SH-SY5Y (cell line): ENCODE data around the gene PIBF1.

Experiments
- GATA2 ChIP-seq: IDR thresholded peaks from 2 replicates; pipeline ENCODE4 v1.6.1; 2011; ENCODE audit warnings: mild to moderate bottlenecking, low read depth, low read length
- GATA3 ChIP-seq: IDR thresholded peaks from 2 replicates; pipeline ENCODE4 v1.6.1; 2011; ENCODE audit warnings: low read depth, mild to moderate bottlenecking, low read length, moderate library complexity

- no peak for TF ChIP-seq GATA3
- no peak for TF ChIP-seq GATA2
Measured at GRCh38 chr13:73065036-73065435, 283.1 kb downstream of the PIBF1 start.
